HG03039 (cell line): Measurements from ENCODE around the gene ZNF92.
"Not testable (repeated sequence)": the region's sequence is repeated elsewhere in the genome, so short reads cannot be mapped to it uniquely, and the experiment has no call there.

ENCODE experiments used
- ATAC-seq: cut with Tn5 transposase; IDR thresholded peaks from one replicate; pipeline ENCODE4 v1.9.1; 2021; ENCODE audit warnings: mild to moderate bottlenecking, moderate library complexity; ENCODE audit not compliant: unreplicated experiment

The ZNF92 gene

DNA sequence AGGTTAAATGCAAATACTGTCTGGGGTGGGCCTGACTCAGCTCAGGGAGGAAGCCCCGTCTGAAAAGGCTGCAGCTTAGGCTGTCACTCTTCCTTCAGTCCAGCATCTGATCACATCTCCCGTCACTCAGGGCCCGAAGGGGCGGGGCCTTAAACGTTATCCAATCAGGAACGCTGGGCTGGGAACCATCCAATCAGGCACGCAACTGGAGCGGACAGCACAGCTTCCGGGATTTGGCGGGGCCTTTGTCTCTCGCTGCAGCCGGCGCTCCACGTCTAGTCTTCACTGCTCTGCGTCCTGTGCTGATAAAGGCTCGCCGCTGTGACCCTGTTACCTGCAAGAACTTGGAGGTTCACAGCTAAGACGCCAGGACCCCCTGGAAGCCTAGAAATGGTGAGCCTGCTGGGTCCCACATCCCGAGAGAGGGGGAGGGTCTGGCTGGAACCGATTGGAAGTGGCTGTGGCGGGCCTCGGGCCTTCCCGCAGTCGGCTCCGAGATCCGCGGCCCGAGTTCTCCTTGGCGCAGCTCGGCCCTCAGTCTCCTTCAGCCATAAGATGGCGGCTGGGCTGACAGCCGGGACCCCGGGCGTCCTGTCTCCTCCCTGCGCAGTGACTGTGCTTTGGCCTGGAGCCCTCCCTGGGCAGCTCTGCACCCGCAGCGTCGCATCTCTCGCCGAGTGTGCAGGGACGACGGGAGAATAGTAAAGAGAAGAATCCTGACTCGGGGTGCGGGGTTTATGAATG, at the start of gene ZNF92:
Gene ZNF92 (plus strand): TSS at position 248 of the 744 bp plus-strand sequence. CDS start 143 bp downstream, at position 391.
- ATAC-seq, result peak; percentile 99

DNA sequence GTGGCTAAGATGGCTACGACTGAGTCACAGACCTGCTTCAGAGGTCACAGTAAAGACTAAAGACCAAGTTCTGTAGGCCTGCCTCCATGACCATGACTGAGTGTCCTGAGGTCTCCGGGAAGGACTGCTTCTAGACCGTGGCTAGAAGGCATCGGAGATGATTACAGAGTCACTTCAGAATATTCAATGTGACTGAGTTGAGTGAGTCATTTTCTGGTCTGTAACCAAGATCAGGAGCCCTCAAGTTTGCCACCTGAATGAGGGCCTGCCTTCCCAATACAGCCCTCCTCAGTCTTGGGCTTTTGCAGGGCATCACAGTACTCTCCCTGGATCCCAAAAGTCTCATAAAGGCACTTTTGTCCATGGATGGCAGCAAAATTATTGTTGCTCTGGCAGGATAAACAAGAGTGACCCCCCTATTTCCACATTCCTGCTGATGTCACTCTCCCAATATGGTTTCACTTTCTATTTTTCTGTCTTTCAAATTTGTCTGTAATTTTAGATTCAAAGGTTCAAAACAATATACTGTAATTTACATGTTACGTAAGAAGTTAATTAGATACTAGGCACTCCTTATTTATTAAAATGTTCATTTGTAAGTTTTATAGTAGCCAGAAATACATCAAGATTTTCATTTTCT, 47.7 kb upstream of the ZNF92 start:
- ATAC-seq, result no peak

DNA sequence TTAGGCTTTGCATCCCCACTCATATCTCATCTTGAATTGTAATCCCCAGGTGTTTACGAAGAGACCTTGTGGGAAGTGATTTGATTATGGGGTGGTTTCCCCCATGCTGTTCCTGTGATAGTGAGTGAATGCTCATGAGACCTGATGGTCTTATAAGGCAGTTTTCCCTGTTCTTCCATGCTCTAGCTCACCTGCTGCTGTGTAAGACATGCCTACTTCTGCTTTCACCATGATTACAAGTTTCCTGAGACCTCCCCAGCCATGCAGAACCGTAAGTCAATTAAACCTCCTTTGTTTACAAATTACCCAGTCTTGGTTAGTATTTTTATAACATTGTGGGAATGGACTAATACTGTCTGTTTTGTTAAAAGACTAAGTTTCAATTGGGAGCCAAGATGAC, 35.3 kb upstream of the ZNF92 start:
- ATAC-seq, result no peak

- ATAC-seq, result no peak
Measured at GRCh38 chr7:65339257-65339656, 34.4 kb upstream of the ZNF92 start.

DNA sequence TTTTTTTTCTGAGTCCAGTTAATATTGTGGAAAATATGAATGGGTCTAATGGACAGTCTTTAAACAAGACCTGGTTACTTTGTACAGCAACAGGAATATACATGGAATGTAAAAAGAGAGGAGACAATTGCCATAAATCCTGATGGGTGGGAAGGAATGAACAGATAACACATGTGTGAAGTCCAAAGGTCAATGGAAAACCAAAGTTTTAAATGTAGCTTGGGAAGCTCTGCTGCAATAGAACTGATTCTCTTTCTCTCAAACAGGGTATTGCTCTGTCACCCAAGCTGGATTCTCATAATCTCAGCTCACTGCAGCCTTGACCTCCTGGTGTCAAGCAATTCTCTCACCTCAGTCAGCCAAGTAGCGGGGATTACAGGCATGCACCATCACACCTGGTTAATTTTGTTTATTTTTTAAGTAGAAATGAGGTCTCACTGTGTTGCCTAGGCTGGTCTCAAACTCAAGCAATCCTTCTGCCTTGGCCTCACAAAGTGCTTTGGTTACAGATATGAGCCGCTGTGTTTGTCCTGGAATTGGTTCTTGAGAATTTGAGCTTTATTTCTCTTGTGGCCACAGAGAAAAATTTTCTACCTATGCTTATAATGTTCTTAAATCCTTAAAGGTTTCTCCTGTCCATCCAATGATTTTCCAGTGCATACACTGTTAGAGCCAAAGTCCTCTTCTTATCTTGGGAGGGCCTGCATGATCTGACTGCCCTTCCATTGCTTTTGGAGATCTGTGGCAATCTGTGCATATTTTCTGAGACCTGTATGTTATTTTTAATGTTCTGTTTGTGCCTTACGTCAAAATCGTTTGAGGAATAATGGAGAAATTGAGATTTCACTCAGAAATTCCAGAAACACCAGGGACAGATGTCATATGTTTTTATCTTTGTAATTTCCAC, 30.7 kb upstream of the ZNF92 start:
- ATAC-seq, result no peak

DNA sequence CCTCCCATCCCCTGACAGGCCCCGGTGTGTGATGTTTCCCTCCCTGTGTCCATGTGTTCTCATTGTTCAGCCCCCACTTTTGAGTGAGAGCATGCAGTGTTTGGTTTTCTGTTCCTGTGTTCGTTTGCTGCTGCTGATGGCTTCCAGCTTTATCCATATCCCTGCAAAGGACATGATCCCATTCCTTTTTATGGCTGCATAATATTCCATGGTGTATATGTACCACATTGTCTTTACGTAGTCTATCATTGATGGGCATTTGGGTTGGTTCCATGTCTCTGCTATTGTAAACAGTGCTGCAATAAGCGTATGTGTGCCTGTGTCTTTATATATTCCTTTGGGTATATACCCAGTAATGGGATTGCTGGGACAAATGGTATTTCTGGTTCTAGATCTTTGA, 29.1 kb upstream of the ZNF92 start:
- ATAC-seq, result not testable (repeated sequence)

DNA sequence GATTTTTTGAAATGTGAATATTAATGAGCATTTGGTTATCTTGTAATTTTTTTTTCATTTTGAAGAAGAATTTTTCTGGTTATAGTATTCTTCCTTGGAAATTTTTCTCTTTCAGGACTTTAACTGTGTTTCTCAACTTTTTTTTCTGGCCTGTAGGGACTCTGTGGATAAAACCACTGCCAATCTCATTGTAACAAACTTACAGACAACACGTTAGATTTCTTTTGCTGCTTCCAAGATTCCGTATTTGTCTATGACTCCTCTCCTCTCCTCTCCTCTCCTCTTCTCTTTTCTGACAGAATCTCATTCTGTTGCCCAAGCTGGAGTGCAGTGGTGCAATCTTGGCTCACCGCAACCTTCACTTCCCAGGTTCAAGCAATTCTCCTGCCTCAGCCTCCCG, 19.4 kb upstream of the ZNF92 start:
- no peak for ATAC-seq

- no peak for ATAC-seq
Measured at GRCh38 chr7:65369843-65370242, 3.8 kb upstream of the ZNF92 start.

DNA sequence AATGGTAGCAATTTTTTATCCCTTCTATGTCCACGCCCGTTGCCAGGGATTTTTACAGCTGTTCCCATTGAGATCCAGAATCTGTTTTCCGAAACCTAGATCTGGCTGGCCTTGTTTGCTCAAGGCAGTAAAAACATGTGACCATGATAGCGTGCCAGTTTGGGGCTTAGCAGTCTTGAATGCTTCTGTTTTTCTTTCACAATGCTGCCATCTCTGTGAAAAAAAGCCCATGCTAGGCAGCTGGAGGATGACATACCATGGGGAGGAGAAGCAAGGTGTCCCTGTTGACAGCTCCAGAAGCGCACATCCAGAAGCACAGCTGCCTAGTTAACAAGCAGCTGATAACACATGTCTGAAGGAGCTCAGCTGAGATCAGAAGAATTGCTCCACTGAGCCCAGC, 2.2 kb upstream of the ZNF92 start:
- ATAC-seq, result no peak

DNA sequence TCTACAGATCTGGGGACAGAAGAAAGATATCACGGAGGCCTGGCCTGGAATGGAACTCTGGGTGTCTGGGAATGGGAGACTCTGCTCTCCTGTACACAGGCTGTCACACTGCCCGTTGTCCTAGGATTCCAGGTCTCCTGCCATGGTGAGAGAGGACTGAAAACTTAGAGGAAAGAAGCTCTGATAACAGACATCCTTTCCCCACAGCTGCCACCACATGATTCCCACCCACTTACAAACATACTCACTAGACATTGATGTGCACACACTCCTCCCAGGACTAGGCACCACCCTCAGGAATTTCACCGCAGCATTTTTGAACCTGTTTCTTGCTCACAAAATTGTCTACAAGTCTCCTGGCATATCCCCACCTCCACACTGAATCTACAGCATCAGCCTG, 5.7 kb downstream of the ZNF92 start:
- ATAC-seq, result no peak

- ATAC-seq, result no peak
Measured at GRCh38 chr7:65381742-65382141, 8.1 kb downstream of the ZNF92 start.

- ATAC-seq, result no peak
Measured at GRCh38 chr7:65382452-65382851, 8.8 kb downstream of the ZNF92 start.

DNA sequence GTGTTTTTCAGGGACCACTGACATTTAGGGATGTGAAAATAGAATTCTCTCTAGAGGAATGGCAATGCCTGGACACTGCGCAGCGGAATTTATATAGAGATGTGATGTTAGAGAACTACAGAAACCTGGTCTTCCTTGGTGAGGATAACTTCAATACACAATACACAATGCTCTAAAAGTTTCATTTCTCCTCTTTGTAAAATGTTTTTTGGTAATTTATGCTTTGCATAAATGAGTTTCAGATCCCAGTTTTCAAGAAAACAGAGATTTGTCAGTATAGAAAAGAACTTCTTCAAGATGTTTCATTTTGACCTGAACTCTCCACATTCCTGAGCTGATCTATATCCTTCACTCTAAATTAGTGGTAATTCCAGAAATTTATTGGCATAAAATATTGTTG, 14.2 kb downstream of the ZNF92 start:
- ATAC-seq, result peak; percentile 37

DNA sequence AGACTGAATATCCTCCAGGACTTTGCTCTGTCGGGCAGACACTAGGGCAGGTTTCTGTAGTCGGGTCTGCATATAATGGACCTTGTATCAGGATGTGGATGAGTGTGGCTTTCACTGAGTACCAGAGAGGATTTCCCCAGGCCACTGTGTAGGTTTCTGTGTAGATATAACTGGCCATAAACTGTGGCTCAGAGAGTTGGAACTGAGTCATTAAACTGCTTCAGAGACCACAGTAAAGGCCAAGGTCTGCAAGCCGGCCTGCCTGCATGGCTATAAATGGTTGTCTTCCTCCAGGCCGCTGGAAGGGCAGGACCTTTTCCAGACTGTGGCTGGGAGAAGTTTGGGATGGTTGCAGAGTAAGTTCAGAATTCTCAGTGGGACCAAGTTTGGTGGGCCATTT, 16.9 kb downstream of the ZNF92 start:
- ATAC-seq, result peak; percentile 89

DNA sequence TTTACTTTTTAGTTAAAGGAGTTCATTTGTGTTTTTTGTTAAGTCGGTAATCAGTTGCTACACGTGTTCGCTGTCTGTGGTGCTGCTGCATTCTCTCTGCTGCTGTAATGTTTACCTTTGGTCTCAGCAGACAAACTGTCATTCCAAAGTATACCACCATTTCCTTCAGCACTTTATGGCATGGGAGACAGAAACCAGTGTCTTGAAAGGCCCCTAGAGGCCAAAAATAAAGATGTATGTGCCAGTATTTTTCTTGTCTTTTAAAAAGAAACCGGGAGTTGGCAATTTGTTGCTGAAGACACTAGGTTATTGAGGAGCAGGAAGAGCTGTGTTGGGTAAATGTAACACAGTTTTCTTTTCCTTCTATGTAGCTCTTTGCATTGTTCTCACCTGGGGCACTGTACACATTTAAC, 24.1 kb downstream of the ZNF92 start:
- ATAC-seq, result no peak

DNA sequence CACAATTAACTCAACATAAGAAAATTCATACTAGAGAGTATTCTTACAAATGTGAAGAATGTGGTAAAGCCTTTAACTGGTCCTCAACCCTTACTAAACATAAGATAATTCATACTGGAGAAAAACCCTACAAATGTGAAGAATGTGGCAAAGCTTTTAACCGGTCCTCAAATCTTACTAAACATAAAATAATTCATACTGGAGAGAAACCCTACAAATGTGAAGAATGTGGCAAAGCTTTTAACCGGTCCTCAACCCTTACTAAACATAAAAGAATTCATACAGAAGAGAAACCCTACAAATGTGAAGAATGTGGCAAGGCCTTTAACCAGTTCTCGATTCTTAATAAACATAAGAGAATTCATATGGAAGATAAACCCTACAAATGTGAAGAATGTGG, 25.0 kb downstream of the ZNF92 start:
- not testable (repeated sequence) for ATAC-seq

- not testable (repeated sequence) for ATAC-seq
Measured at GRCh38 chr7:65399101-65399500, 25.4 kb downstream of the ZNF92 start.

DNA sequence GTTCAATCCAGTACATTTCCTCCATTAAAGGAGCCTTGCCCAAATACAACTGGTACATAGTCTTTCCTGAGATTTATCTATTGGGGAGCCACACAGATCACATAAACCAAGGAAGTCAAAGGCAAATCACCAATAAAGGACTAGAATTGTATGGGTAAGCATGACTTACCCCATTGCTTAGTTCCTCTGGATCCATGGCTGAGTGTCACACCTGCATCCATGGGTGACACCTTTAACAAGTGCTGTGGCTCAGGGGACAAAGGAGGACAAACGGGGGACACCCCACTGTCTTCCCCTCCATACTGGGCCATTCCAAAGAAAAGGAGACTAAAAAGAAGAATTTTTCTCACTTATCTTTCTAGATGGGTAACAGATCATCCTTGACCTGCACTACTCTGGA, 30.4 kb downstream of the ZNF92 start:
- no peak for ATAC-seq

GRCh38 chr7:65406706-65407105, 33.1 kb downstream of the ZNF92 start:
- not testable (repeated sequence) for ATAC-seq

DNA sequence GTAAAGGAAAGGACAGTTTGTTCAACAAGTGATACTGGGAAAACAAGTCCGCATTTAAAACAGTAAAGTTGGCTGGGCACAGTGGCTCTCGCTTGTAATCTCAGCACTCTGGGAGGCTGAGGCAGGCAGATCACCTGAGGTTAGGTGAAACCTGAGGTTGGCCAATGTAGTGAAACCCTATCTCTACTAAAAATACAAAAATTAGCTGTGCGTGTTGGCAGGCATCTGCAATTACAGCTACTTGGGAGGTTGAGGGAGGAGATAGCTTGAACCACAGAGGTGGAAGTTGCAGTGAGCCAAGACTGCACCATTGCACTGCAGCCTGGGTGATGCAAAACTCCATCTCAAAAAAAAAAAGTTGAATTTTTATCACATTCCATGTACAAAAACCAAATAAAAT, 35.7 kb downstream of the ZNF92 start:
- ATAC-seq, result no peak

- no peak for ATAC-seq
Measured at GRCh38 chr7:65411249-65411648, 37.6 kb downstream of the ZNF92 start.

- ATAC-seq, result no peak
Measured at GRCh38 chr7:65422670-65423069, 49.0 kb downstream of the ZNF92 start.
